ENCODE measurements around the gene INAFM2. TPM values are rescaled to one million over a fixed set of nuclear protein-coding genes. Genes with fewer than 3 reads are reported as not detected.

Gene INAFM2
- total and polyA plus RNA-seq, 2 of the 4 experiments (the other 2 are of a cell fraction), result 10.4 to 14.0 TPM

DNA sequence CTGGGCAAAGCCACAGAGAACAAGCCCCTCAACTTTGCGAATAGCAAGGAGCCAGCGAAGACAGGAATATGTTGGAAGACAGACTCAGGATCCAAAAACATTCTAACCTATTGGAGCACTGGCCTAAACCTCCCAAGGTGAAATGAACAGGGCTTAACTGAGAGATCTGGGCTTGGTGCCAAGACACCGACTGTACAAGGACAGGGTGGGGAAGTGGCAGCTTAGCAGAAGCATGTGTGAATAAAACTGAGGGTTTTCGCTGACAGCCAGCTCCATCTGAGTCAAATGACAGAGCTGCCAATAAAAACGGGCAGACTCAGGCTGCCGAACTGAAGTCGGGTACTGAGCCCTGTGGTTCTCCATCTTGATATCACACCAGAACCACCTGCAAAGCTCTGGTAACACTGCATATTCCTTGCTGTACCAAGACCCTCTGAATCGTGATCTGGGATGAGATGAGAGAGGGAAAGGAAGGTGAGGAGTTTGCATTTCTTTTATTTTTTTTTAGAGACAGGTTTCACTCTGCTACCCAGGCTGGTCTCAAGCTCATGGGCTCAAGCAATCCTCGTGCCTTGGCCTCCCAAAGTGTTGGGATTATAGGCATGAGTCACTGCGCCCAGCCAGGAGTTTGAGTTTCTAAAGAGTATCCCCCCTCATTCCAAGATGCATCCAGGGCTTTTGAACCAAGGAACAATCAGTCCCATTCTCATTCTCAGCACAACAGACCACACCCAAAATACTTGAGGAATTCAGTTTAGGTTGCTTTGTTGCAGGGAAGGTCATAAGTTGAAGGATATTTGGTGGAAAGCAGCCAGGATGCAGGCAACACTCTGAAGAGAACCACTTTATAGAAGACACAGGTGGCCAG, 9.7 kb upstream of the INAFM2 start:
- Histone ChIP-seq H3K9me3 (ENCODE audit: control insufficient read depth, insufficient read depth, low read length) (no peaks in the 10 kb centered on the region), H2BK120ac (ENCODE audit: low read depth, low read length) (no peak overlapping the region), H4K5ac (ENCODE audit: low read depth, low read length) (no peak overlapping the region), H4K8ac (ENCODE audit: low read depth in 2 of 2, low read length in 2 of 2) (no peak overlapping the region), H3K56ac (ENCODE audit: extremely low read depth, insufficient read depth, low read length) (no peak overlapping the region), H3K18ac (ENCODE audit: low read depth, low read length) (no peak overlapping the region), H2AFZ (replicated peaks; ENCODE audit: low read length, poor library complexity) (peak overlapping the region; percentile 40), H3K27ac (ENCODE audit: insufficient read depth, low read length) (no peak overlapping the region), H3K9ac (ENCODE audit: low read depth, low read length) (no peak overlapping the region), H3K4ac (ENCODE audit: low read depth, low read length) (no peak overlapping the region), H2AK5ac (ENCODE audit: low read depth, low read length) (no peak overlapping the region), H3K9me1 (ENCODE audit: insufficient read depth, low read length) (no peaks in the 10 kb centered on the region), H3K4me1 (ENCODE audit: control insufficient read depth, insufficient read depth, low read length) (no peaks in the 10 kb centered on the region), H2BK5ac (ENCODE audit: low read depth, low read length, poor library complexity, severe bottlenecking) (no peak overlapping the region), H2BK20ac (ENCODE audit: low read depth, low read length) (no peak overlapping the region), H4K91ac (ENCODE audit: insufficient read depth, low read depth, low read length) (no peak overlapping the region), H2BK15ac (ENCODE audit: low read depth, low read length) (no peak overlapping the region), H3K36me3 (ENCODE audit: control insufficient read depth, insufficient read depth, low read length) (no peaks in the 10 kb centered on the region), H4K20me1 (ENCODE audit: insufficient read depth, low read length) (no peaks in the 10 kb centered on the region), H2AK9ac (replicated peaks; ENCODE audit: low read depth, low read length, poor library complexity) (no peak overlapping the region), H3K79me1 (ENCODE audit: low read depth in 1 of 2, low read length in 2 of 2) (no peaks in the 10 kb centered on the region), H3K4me2 (ENCODE audit: low read depth, low read length) (no peak overlapping the region), H3K4me3 (ENCODE audit: insufficient read depth, low read depth, low read length) (no peak overlapping the region), H3K27me3 (ENCODE audit: control insufficient read depth, insufficient read depth, low read length) (peaks cover 48% of the 10 kb centered on the region), H3K14ac (replicated peaks; ENCODE audit: low read depth, low read length) (no peak overlapping the region), H3K23ac (ENCODE audit: low read depth, low read length) (peak overlapping the region; percentile 50; the same call in 1 of the 2 replicates)
- CTCF ChIA-PET, result no interaction called here
- no peak for DNase-seq
- TF ChIP-seq, protein P1, sequence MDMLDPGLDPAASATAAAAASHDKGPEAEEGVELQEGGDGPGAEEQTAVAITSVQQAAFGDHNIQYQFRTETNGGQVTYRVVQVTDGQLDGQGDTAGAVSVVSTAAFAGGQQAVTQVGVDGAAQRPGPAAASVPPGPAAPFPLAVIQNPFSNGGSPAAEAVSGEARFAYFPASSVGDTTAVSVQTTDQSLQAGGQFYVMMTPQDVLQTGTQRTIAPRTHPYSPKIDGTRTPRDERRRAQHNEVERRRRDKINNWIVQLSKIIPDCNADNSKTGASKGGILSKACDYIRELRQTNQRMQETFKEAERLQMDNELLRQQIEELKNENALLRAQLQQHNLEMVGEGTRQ (IDR thresholded peaks at IDR 0.05; ENCODE audit: low read depth, low read length), result no peak
- TF ChIP-seq CHD1 (IDR thresholded peaks at IDR 0.05; ENCODE audit: low read depth, low read length), result no peak
- TF ChIP-seq BHLHE40 (IDR thresholded peaks at IDR 0.05; ENCODE audit: low read depth, low read length), result no peak
- TF ChIP-seq MAFK (IDR thresholded peaks at IDR 0.05; ENCODE audit: low read depth, low read length), result no peak
- TF ChIP-seq POLR2A (IDR thresholded peaks at IDR 0.05; ENCODE audit: low read depth, low read length), result no peak
- no peak for TF ChIP-seq RFX5 (IDR thresholded peaks at IDR 0.05; ENCODE audit: low read depth, low read length)
- TF ChIP-seq MAZ (IDR thresholded peaks at IDR 0.05; ENCODE audit: borderline replicate concordance, low read depth, low read length), result no peak
- no peak for TF ChIP-seq RAD21 (IDR thresholded peaks at IDR 0.05; ENCODE audit: low read length)
- no peak for TF ChIP-seq NFE2L2 (IDR thresholded peaks at IDR 0.05; ENCODE audit: low read depth, low read length)
- TF ChIP-seq, protein P2, sequence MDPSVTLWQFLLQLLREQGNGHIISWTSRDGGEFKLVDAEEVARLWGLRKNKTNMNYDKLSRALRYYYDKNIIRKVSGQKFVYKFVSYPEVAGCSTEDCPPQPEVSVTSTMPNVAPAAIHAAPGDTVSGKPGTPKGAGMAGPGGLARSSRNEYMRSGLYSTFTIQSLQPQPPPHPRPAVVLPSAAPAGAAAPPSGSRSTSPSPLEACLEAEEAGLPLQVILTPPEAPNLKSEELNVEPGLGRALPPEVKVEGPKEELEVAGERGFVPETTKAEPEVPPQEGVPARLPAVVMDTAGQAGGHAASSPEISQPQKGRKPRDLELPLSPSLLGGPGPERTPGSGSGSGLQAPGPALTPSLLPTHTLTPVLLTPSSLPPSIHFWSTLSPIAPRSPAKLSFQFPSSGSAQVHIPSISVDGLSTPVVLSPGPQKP (IDR thresholded peaks at IDR 0.05; ENCODE audit: borderline replicate concordance, low read depth, low read length), result no peak
- TF ChIP-seq FOS (IDR thresholded peaks at IDR 0.05; ENCODE audit: low read depth, low read length), result no peak
- TF ChIP-seq CEBPB (IDR thresholded peaks at IDR 0.05; ENCODE audit: low read depth, low read length), result no peak
- TF ChIP-seq RCOR1 (IDR thresholded peaks at IDR 0.05; ENCODE audit: insufficient replicate concordance, low read length), result no peak
- BruUV-seq (replicated peaks), result no TSS peak
- in situ Hi-C loops (cut with MboI; ENCODE audit: low sequenced_read_pairs) (no loop called here), dilution Hi-C loops (cut with HindIII; ENCODE audit: low sequenced_read_pairs, unreplicated experiment) (no loop called here), intact Hi-C loops (cut with micrococcal nuclease) (no loop called here)
- 11% methylated on average over 1 of the region's 10 CpGs; no CpG with 5 or more reads in 1 of the 2 experiments for WGBS, 2 experiments (ENCODE audit: extremely low coverage in 2 of 2, insufficient read length in 1 of 2)
- POLR2A ChIA-PET (ENCODE audit: unreplicated experiment), result no interaction called here
- ATAC-seq (ENCODE audit: low read depth), result no peak
